ENCODE results near the gene DCBLD2. TPM values are rescaled to one million over a fixed set of nuclear protein-coding genes. Genes with fewer than 3 reads are reported as not detected.

DCBLD2 gene
- total and polyA plus RNA-seq, 2 of the 13 experiments (the other 11 are each of a cell fraction or from before 2014, with no cell fraction given) = 43.8 to 56.9 TPM

DNA sequence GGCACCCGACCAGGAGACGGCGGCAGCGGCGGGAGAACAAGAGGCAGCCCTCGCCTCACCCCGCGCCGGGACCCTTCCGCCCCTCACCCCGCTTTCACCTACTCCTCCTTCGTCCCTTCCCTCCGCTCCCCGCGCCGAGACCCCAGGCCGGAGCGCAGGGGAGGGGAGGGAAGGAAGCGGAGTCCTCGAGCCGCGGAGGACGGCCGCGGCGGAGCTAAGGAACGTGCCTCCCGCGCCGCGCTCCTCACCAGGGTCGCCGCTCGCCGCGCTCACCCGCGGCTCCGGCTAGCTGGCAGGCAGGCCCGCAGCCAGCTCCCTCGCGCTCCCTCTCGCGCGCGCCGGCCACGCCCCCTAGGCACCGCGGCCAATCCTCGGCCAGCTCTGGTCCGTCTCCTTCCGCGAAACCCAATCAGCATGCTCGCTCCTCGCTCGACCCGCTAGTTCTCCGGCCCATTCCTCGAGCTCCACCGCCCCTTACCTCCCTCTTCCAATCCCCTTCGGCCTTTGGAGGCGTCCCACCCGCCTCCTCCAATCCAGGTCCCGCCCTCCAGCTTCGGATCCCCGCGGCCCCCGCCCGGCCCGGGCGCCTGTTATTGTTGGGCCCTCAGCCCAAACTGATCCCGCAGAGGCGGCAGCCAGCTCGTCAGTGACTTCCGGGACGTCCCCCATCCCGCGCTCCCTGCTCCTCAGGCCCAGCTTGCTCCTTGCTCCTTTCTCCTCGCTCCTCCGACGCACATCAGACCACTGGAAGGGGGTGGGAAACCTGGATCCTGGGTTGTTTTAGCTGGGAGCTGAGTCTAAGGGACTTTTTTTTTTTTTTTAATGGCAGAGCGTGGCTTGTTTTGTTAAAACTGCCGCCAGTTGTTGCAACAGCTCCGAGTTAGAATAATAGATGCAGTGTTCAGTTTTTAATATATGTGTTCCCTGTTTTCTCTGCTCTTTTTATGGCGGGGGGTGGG is at the start of gene DCBLD2 (continued):
- TF ChIP-seq ZNF318 (CRISPR knock-in tag; IDR thresholded peaks at IDR 0.05) = no peak; the same call in 1 of the 2 replicates
- TF ChIP-seq ISX (CRISPR knock-in tag; conservative IDR thresholded peaks at IDR 0.05) = 0 out of 2 replicates have a peak, but pooled peaks have one; percentile 55
- peak; percentile 73 for TF ChIP-seq ZFP91 (CRISPR knock-in tag; IDR thresholded peaks at IDR 0.05; ENCODE audit: borderline replicate concordance)
- TF ChIP-seq PHF20 (CRISPR knock-in tag; IDR thresholded peaks at IDR 0.05) = peak; percentile 62; the same call in 1 of the 2 replicates
- no peak for TF ChIP-seq TCF12 (IDR thresholded peaks at IDR 0.05)
- no peak for TF ChIP-seq TCF12 (CRISPR knock-in tag; IDR thresholded peaks at IDR 0.05)
- no peak for TF ChIP-seq HNF4A (CRISPR knock-in tag; IDR thresholded peaks at IDR 0.05)
- peak; percentile 42; the same call in 1 of the 2 replicates for TF ChIP-seq ZSCAN21 (CRISPR knock-in tag; IDR thresholded peaks at IDR 0.05; ENCODE audit: borderline replicate concordance)
- peak; percentile 97 for TF ChIP-seq RBFOX2 (IDR thresholded peaks at IDR 0.05; ENCODE audit: low read depth, low read length)
- no peak for TF ChIP-seq ZNF207 (IDR thresholded peaks at IDR 0.05; ENCODE audit: borderline replicate concordance)
- 0 out of 2 replicates have a peak, but pooled peaks have one; percentile 59 for TF ChIP-seq TMF1 (CRISPR knock-in tag; IDR thresholded peaks at IDR 0.05; ENCODE audit: low read depth)
- TF ChIP-seq ZSCAN20 (CRISPR knock-in tag; IDR thresholded peaks at IDR 0.05; ENCODE audit: borderline replicate concordance) = 0 out of 2 replicates have a peak, but pooled peaks have one; percentile 84
- TF ChIP-seq ZNF484 (CRISPR knock-in tag; IDR thresholded peaks at IDR 0.05; ENCODE audit: borderline replicate concordance, low read depth) = no peak
- 0 out of 2 replicates have a peak, but pooled peaks have one; percentile 21 for TF ChIP-seq DR1 (CRISPR knock-in tag; IDR thresholded peaks at IDR 0.05)
- peak; percentile 55 for TF ChIP-seq SALL1 (CRISPR knock-in tag; IDR thresholded peaks at IDR 0.05)
- no peak for TF ChIP-seq ZNF615 (CRISPR knock-in tag; IDR thresholded peaks at IDR 0.05; ENCODE audit: borderline replicate concordance)
- no peak for TF ChIP-seq FLYWCH1 (CRISPR knock-in tag; IDR thresholded peaks at IDR 0.05)
- TF ChIP-seq MEF2D (CRISPR knock-in tag; IDR thresholded peaks at IDR 0.05) = no peak
- no peak for TF ChIP-seq HDAC6 (IDR thresholded peaks at IDR 0.05; ENCODE audit: low read depth, low read length)
- peak; percentile 42 for TF ChIP-seq ZNF501 (CRISPR knock-in tag; IDR thresholded peaks at IDR 0.05)

Measured in HepG2 (cell line).